Brain microvascular endothelial cell (primary cell): ENCODE results near the gene PTPRN2.

Experiments used
- DNase-seq: peaks from one replicate; pipeline ENCODE4 v3.0.0-alpha.2; 2020
- H3K27ac ChIP-seq: fragments of 250-450 bp; sonication (Bioruptor Pico); 2 replicates; pipeline ENCODE4 v1.5.1; 2020; ENCODE audit warnings: mild to moderate bottlenecking, moderate library complexity
- H3K27me3 ChIP-seq: fragments of 250-450 bp; sonication (Bioruptor Pico); replicated peaks from 2 replicates; pipeline ENCODE4 v1.5.1; 2020; ENCODE audit warnings: mild to moderate bottlenecking
- H3K36me3 ChIP-seq: fragments of 250-450 bp; sonication (Bioruptor Pico); replicated peaks from 2 replicates; pipeline ENCODE4 v1.5.1; 2020; ENCODE audit warnings: mild to moderate bottlenecking
- H3K4me3 ChIP-seq: 2 replicates; pipeline ENCODE4 v1.5.1; 2011; ENCODE audit warnings: low read depth, mild to moderate bottlenecking, control low read depth, low read length, moderate library complexity
- in situ Hi-C: cut with HindIII; loops from 2 replicates; pipeline ENCODE4 v1.10.0; 2017; ENCODE audit warnings: low sequenced_read_pairs, low pct_ligation_motif_present
- TF ChIP-seq, protein P1 (sequence below): IDR thresholded peaks from 2 replicates; pipeline ENCODE4 v1.5.1; 2011; ENCODE audit warnings: low read depth, mild to moderate bottlenecking, moderate library complexity, low read length, control low read depth, inconsistent platforms; ENCODE audit errors: missing control alignments

The PTPRN2 gene

DNA sequence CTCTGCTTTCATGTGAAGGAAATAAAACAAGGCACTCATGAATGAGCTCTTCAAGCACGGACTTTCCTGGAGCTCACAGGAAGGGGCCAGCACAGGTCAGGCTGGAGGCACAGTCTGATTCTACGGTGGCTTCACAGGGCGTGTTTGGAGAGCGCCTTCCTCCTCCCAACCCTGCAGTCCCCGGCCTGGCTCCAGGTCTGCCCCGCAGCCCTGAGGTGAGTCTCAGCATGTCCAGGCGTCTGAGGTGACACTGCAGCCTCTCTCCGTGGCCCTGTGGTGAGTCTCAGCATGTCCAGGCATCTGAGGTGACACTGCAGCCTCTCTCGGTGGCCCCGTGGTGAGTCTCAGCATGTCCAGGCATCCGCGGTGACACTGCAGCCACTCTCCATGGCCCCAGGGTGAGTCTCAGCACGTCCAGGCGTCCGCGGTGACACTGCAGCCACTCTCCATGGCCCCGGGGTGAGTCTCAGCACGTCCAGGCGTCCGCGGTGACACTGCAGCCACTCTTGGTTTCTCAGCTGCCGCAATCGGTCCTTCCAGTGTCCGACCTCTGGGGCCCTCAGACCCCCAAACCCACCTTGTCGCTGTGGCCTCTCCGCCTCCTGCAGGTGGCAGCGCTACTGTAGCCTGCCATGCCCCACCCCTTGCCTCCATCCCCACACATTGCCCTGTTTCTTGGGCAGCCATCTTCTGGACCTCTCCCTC is 869.2 kb downstream of the PTPRN2 start:
- Histone ChIP-seq H3K36me3 (no peaks in the 10 kb centered on the region), H3K4me3 (no peak overlapping the region), H3K27me3 (no peaks in the 10 kb centered on the region), H3K27ac (no peak overlapping the region)
- TF ChIP-seq, protein P1, sequence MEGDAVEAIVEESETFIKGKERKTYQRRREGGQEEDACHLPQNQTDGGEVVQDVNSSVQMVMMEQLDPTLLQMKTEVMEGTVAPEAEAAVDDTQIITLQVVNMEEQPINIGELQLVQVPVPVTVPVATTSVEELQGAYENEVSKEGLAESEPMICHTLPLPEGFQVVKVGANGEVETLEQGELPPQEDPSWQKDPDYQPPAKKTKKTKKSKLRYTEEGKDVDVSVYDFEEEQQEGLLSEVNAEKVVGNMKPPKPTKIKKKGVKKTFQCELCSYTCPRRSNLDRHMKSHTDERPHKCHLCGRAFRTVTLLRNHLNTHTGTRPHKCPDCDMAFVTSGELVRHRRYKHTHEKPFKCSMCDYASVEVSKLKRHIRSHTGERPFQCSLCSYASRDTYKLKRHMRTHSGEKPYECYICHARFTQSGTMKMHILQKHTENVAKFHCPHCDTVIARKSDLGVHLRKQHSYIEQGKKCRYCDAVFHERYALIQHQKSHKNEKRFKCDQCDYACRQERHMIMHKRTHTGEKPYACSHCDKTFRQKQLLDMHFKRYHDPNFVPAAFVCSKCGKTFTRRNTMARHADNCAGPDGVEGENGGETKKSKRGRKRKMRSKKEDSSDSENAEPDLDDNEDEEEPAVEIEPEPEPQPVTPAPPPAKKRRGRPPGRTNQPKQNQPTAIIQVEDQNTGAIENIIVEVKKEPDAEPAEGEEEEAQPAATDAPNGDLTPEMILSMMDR: no peak
- in situ Hi-C loops: no loop called here
- DNase-seq: no peak

DNA sequence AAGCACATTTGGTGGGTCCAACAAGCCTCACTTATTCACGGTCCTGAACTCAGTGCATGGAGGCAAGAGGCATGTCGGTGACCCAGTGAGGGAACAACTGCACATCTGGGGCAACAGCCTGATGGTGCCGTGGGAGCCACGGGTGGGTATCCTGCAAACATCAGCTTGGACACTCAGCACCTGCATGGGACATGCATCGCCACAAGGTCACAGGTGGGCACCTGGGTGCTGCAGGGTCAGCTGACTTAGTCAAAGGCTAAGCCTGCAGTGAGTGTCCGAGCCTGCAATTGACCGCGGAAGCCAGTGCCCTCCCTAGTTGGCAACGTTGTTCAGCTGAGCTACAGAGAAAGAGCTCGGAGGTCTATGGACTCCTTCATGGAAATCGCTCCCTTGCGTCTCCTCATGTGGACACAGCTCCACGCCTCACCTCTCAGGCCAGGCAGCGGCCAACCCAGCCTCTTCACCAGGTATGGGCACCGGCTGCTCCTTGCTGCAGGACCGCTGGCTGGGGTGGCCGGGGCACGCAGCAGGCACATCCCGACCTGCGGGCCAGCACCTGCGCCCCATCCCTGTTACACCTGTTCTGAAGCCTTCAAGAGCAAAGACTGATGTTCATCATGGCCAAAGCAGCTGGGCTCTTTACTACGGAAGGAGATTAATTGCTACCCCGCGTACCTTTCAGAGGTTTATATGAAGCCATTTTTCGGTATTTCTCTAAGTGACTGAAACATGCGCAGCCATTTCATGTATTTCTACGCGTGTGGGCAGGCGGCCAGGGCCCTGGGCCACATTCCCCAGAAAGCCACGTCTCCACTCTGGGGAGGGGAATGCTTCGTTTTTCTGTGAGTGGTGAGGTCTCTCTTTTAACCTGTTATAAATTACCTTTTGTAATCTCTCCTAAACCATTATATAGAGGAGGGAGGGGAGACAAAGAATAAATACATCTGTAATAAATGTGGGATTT is 870.1 kb downstream of the PTPRN2 start:
- H3K36me3 ChIP-seq: no peaks in the 10 kb centered on the region
- no peaks in the 10 kb centered on the region for H3K27me3 ChIP-seq
- in situ Hi-C loops: no loop called here
- H3K4me3 ChIP-seq: no peak overlapping the region
- DNase-seq: no peak
- no peak overlapping the region for H3K27ac ChIP-seq
- TF ChIP-seq, protein P1: no peak

DNA sequence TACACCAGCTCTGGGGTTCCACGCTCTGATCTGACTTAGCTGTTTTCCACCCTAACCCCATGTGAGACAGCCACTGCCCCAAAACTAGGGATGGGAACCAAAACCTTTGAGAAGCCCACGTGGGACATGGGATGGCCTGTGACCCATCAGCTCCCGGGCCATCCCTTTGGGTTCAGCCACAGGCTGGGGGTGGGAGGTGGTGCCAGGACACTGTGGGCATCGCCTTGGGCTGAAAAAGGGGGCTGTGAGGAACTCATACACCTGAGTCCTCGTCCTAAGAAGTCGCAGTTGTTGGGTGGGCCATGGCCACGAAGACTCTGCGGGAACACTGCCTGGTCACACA is 871.7 kb downstream of the PTPRN2 start:
- H3K36me3 ChIP-seq: no peaks in the 10 kb centered on the region
- H3K27ac ChIP-seq: no peak overlapping the region
- H3K27me3 ChIP-seq: no peaks in the 10 kb centered on the region
- in situ Hi-C loops: no loop called here
- H3K4me3 ChIP-seq: no peak overlapping the region
- no peak for DNase-seq
- TF ChIP-seq, protein P1: no peak

DNA sequence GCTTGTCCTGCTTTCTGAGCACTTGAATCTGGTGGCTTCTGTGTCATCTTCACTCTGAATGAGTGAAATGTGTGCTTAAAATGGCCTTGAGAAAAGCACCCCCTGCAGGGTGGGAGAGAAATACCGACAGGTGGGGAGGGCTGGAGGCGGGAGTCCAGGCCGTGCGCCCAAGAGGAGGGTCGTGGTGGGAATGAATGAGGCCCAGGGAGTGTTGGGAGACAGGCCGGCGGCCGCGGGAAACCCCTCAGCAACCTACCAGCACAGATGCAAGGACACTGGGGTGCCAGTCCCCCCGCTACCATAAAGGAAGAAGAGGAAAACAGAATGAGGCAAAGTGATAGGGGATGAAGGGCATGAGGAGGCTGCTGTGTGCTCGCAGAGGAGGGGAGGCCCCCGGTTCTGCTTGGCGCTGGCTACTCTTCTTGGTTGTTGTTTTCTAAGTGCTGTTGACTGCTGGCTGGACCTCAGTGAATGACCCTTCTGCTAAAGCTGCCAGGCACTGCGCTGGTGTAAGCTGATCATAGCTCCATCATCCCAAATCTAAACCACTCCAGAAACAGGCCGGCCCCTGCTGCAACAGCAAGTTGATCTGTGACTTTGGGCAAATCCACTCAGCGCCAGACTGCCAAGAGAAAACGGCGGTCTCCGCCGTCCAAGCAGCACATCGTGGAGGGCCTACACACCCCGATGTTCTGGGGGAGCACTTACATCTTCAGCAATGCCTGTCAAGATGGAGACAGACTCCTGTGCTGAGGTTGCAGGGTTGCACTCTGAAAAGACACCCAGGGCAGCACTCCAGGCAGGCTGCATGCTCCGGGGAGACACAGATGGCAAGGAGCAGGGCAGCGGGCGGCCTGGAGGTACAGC is 872.3 kb downstream of the PTPRN2 start:
- Histone ChIP-seq H3K36me3 (no peaks in the 10 kb centered on the region), H3K27ac (no peak overlapping the region), H3K4me3 (no peak overlapping the region), H3K27me3 (no peaks in the 10 kb centered on the region)
- DNase-seq: no peak
- TF ChIP-seq, protein P1: no peak
- in situ Hi-C loops: no loop called here

DNA sequence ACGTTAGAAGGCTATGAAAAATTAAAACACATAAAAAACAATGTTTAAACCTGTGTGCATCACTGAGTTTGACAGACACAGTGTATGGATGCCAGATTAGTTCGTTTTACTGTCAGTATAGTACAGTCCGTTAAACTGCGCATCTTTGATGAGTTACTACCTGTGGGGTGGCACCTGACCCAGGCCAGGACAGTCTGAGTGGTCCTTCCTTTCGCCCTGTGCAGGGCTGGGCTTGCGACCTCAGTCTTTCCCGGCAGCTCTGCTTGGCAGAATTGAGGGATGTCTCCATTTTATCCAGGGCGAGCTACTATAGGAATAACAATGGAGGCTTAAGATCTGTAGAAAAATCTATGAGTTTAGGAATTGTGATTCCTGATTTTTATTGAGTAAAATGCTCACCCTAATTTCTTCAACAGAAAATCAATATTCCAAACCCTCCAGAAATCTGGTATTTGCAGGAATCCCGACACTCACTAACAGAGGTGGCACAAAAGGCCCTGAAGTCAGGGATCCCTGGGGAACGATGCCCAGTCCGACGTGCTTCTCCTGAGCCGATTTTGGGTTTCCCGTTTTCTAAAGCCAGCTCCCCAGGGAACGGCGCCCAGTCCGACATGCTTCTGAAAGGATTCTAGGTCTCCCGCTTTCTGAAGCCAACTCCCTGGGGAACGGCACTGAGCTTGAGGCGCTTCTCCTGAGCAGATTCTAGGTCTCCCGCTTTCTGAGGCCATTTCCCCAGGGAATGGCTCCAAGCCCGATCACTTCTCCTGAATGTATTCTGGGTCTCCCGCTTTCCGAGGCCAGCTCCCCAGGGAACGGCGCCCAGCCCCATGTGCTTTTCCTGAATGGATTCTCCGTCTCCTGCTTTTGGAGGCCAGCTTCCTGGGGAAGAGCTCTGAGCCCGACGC is 873.2 kb downstream of the PTPRN2 start:
- no peaks in the 10 kb centered on the region for H3K27me3 ChIP-seq
- no peak for DNase-seq
- H3K36me3 ChIP-seq: no peaks in the 10 kb centered on the region
- TF ChIP-seq, protein P1: no peak
- in situ Hi-C loops: no loop called here
- H3K4me3 ChIP-seq: no peak overlapping the region
- H3K27ac ChIP-seq: no peak overlapping the region
